WI38 (cell line): ENCODE measurements around the gene PALD1.

Experiments
- H3K4me3 ChIP-seq: 2 replicates; pipeline ENCODE4 v1.5.1; 2011; ENCODE audit warnings: low read depth, mild to moderate bottlenecking, control low read depth, low read length
- TF ChIP-seq, protein P1 (sequence below): IDR thresholded peaks from 2 replicates; pipeline ENCODE4 v1.5.1; 2012; ENCODE audit warnings: low read depth, mild to moderate bottlenecking, control low read depth, low read length

PALD1 gene

GRCh38 chr10:70466951-70467350, 11.6 kb upstream of the PALD1 start:
- no peak overlapping the region for H3K4me3 ChIP-seq
- TF ChIP-seq, protein P1, sequence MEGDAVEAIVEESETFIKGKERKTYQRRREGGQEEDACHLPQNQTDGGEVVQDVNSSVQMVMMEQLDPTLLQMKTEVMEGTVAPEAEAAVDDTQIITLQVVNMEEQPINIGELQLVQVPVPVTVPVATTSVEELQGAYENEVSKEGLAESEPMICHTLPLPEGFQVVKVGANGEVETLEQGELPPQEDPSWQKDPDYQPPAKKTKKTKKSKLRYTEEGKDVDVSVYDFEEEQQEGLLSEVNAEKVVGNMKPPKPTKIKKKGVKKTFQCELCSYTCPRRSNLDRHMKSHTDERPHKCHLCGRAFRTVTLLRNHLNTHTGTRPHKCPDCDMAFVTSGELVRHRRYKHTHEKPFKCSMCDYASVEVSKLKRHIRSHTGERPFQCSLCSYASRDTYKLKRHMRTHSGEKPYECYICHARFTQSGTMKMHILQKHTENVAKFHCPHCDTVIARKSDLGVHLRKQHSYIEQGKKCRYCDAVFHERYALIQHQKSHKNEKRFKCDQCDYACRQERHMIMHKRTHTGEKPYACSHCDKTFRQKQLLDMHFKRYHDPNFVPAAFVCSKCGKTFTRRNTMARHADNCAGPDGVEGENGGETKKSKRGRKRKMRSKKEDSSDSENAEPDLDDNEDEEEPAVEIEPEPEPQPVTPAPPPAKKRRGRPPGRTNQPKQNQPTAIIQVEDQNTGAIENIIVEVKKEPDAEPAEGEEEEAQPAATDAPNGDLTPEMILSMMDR = no peak

- H3K4me3 ChIP-seq = no peak overlapping the region
- TF ChIP-seq, protein P1 = no peak
These were observed 5.6 kb upstream of the PALD1 start for GRCh38 chr10:70472799-70473454.

- TF ChIP-seq, protein P1 = no peak
- no peak overlapping the region for H3K4me3 ChIP-seq
These were observed 3.8 kb upstream of the PALD1 start for GRCh38 chr10:70474780-70475179.

- no peak overlapping the region for H3K4me3 ChIP-seq
- TF ChIP-seq, protein P1 = no peak
These were observed 2.9 kb upstream of the PALD1 start for GRCh38 chr10:70475661-70476060.

DNA sequence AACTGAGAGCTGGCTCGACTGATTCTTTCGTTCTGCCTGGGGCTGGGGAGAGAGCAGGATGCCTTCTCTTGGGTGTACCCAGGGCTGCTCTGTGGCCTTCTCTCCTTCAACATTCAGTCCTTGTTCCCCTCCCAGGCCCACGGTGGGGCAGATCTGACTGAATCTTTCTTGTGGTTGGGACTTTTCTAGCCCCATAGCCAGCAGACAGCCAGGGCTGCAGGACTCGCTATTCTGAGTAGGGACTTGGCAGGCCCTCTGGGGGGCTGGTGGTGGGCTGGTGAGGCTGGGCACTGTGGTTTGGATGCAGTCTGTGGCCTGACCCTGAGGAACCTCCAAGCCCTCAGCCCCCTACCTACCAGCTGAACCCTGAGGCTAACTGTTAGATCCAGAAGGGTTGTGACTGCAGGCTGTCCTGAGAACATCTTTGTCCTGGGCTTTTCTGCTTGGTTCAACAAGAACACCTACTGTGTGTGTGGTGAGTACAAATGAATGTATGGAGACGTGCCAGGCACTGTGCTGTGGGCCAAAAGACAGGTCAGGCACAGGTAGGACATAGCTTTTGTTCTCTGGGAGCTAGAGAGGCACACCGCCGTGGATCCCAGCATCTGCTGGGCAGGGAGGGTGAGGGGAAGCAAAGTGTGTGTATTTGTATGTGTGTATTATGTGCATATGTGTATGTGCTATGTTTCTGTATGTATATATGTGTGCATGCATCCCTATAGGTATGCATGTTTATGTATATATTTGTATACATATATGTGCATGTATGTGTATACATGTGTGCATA, 2.1 kb upstream of the PALD1 start:
- TF ChIP-seq, protein P1 = no peak
- H3K4me3 ChIP-seq = no peak overlapping the region

GRCh38 chr10:70477661-70478162, 855 bp upstream of the PALD1 start:
- H3K4me3 ChIP-seq = no peak overlapping the region
- TF ChIP-seq, protein P1 = no peak

GRCh38 chr10:70479165-70479581, 606 bp downstream of the PALD1 start:
- TF ChIP-seq, protein P1 = no peak
- no peak overlapping the region for H3K4me3 ChIP-seq
